GM21825 (cell line): ENCODE data around the gene HCN1.
"Not testable (repeated sequence)": the region's sequence is repeated elsewhere in the genome, so short reads cannot be mapped to it uniquely, and the experiment has no call there.

ENCODE experiments used
- ATAC-seq: cut with Tn5 transposase; IDR thresholded peaks from one replicate; pipeline ENCODE4 v1.9.1; 2021; ENCODE audit warnings: mild to moderate bottlenecking, moderate library complexity; ENCODE audit not compliant: unreplicated experiment

The HCN1 gene

DNA sequence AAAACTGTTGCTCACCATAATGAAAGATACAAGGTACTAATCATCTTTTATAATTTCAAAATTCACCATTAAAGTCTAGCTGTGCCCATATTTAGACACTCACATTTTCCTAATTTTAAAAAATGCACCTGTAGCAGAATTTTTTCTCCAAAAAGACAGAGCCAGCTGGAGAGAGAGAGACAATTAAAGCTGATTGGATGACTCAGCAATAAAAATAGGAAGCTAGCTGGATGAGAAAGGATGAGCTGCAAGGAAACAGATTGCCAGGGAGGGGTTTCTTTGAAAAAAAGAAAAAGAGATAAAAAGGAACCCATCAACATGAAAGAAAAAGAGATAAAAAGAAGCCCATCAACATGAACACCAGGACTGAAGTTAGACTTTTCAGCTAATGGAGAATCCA is 73.8 kb downstream of the HCN1 start:
- no peak for ATAC-seq

DNA sequence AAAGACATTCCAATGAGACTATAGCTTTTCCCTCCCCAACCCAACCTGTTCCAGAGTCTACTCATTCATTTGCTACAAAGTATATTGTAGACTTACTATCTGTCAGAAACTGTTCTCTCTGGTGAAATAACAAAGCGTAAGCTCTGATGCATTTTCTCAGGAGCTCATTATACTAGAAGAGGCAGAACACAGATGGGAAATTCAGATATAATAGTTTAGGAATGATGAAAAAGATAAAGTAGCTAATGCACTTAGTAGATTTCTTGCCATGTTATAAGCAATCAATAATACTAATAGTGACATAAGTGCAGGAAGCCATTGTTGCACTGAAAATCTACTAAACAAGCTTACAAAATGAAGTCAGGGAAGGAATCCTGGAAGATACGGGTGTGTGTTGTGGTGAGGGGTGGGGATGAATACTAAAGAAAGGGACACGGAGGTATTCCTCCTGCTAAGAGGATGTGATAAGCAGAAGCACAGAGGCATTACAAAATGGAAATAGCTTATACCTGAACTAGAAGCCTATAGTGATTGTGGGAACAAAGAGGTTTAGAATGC is 78.2 kb downstream of the HCN1 start:
- ATAC-seq = no peak

- no peak for ATAC-seq
These were observed 86.5 kb downstream of the HCN1 start for GRCh38 chr5:45609661-45610060.

DNA sequence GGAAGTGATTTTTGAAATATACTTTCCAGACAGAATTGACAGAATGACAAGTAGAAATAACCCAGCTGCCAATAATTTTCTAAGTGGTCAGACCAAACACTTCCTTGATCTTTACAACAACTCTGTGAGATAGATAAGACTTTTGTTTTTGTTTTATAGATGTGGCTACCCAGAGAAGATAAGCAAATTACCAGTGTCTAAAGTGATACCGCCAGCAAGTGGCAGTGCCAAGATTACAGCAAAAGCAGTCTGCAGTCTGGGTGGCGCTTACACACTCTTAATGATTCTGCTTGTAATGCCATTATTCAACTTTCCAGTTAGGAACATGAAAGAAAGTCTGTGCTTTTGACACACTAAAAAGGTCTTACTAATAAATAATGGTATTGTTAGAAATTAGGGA is 92.1 kb downstream of the HCN1 start:
- ATAC-seq = no peak

GRCh38 chr5:45601424-45601823 is 94.8 kb downstream of the HCN1 start:
- ATAC-seq = no peak

GRCh38 chr5:45596320-45596719 is 99.9 kb downstream of the HCN1 start:
- ATAC-seq = no peak

DNA sequence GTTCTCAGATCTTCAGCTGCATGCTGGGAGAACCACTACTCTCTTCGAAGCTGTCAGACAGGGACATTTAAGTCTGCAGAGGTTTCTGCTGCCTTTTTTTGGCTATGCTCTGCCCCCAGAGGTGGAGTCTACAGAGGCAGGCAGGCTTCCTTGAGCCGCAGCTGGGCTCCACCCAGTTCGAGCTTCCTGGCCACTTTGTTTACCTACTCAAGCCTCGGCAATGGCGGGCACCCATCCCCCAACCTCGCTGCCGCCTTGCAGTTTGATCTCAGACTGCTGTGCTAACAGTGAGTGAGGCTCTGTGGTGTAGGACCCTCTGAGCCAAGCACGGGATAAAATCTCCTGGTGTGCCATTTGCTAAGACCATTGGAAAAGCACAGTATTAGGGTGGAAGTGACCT is 110.2 kb downstream of the HCN1 start:
- ATAC-seq = not testable (repeated sequence)

DNA sequence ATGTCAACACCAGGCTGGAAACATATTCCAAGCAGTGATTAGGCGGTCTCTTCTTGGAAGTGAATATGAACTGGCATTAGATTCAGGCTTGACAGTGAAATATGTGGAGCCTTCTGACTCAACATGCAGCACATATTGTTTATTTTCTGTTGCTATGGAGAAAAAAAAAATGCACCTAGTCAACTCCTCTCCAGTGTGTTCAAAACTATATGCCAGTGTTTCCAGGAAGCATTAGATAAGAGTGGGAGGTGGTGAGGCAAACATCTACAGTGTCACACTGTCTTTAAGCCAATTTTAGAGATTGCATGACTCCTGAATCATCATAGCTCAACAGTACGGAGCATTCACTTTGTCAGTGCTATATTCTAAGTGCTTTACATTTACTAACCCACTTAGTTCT is 117.9 kb downstream of the HCN1 start:
- no peak for ATAC-seq

DNA sequence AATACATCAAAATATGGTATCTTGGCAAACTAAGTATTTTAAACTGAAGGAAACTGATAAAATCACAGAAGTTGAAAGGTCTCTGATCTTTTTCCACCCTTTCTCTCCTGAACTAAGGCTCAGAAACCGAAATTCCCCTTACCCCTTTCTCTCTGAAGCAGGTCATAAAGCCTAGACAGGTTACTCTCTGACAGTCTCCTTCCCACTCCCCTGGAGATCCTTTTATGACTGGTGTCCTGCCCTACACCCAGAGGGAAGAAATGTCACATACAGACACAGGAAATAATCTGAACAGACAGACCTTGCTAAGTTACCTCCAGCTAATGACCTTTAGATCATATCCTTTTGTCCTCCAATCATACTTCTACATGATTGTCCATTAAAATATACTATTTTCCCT is 127.4 kb downstream of the HCN1 start:
- ATAC-seq = no peak

- ATAC-seq = no peak
These were observed 153.8 kb downstream of the HCN1 start for GRCh38 chr5:45542421-45542820.

GRCh38 chr5:45533663-45534062 is 162.5 kb downstream of the HCN1 start:
- ATAC-seq = no peak

GRCh38 chr5:45532826-45533624 is 163.2 kb downstream of the HCN1 start:
- ATAC-seq = no peak

DNA sequence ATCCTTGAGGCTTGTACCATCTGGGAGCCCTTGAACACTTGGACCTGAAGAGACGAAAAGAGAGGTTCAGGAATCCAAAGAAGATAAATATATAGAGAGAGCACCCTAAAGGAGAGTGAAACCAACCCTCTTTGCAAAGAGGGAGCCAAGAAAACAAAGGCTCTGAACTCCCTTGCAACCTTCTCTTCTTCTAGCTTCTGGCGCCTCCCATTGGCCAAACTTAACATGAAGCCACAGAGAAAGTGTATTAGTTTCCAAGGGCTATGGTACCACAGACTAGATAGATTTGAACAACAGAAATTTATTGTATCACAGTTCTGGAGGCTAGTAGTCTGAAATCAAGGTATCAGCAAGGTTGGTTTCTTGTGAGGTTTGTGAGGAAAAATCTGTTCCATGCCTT is 175.1 kb downstream of the HCN1 start:
- no peak for ATAC-seq

DNA sequence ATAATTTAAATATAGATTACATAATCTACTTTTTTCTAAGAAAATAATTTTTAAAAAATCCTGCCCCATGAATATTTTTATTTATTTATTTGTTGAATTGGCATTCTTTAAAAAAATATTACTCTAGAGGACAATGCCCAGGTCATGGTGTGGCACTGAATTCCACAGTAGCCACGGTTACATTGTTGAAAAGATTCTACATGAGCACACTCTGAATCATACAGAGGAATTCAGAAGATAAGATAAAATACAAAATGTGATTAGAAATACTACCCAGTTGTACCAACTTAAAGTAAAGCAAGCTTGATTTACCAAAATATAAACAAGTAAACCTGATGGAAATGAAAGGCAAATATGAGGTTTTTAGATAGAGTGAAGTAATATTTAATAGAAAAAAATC is 183.7 kb downstream of the HCN1 start:
- no peak for ATAC-seq

GRCh38 chr5:45509371-45509770 is 186.8 kb downstream of the HCN1 start:
- no peak for ATAC-seq

DNA sequence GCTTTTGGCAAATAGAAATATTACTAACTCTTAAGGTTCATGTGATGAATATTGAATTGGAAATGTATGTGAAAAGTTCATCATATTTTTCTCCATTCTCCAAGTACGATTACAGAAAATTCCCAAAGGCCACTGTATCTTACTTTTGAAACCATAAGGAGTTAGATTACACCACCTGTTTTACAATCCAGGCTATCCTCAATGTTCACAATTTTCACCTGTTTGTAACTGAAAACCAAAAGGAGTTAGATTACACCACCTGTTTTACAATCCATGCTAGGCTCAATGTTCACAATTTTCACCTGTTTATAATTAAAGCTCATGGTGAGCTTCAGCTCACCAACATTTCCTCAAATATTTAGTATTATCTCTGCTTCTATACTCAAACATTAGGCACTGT is 188.0 kb downstream of the HCN1 start:
- ATAC-seq = no peak

- no peak for ATAC-seq
These were observed 189.0 kb downstream of the HCN1 start for GRCh38 chr5:45507178-45507577.

DNA sequence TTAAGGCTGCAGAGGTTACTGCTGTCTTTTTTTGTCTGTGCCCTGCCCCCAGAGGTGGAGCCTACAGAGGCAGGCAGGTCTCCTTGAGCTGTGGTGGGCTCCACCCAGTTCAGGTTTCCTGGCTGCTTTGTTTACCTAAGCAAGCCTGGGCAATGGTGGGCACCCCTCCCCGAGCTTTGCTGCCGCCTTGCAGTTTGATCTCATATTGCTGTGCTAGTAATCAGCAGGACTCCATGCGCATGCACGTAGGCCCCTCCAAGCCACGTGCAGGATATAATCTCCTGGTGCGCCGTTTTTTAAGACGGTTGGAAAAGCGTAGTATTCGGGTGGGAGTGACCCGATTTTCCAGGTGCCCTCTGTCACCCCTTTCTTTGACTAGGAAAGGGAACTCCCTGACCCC is 197.2 kb downstream of the HCN1 start:
- ATAC-seq = not testable (repeated sequence)

DNA sequence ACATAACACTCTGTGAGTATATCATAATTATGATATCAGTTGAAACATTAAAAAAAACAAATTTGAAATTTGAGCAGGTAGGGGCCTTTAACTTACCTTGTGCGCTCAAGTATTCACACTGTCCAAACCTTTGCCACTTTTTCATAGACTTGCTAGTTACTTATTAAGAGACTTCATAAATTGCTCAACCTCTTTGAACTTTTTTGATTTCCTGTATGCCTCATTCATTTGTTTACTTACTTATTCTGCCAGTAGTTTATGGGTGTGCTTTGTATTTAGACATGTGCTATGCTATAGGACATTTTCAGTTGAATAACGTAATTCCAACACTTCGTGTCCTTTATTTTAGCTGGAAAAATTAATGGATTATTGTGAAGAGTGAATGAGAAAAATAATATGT is 204.8 kb downstream of the HCN1 start:
- ATAC-seq = no peak

DNA sequence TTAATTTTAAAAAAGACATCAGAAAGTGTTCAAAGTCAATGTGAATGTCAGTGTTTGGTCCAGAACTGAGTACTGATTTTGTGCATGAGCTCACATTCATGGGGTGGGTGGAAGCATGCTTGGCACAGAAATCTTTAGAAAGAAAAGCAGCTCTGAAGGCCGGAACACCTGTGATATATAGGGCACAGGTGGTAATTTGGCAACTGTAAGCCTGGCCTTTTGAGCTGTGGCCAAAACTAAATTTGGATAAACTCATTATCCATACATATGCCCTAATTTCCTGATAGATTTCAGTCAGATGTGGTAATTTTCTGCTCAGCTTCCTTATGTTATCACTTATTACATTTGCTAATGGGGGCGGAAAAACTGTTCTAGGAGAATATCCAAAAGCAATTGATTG is 211.4 kb downstream of the HCN1 start:
- no peak for ATAC-seq

GRCh38 chr5:45454114-45454513 is 242.1 kb downstream of the HCN1 start:
- no peak for ATAC-seq

- ATAC-seq = not testable (repeated sequence)
These were observed 251.3 kb downstream of the HCN1 start for GRCh38 chr5:45444856-45445255.

DNA sequence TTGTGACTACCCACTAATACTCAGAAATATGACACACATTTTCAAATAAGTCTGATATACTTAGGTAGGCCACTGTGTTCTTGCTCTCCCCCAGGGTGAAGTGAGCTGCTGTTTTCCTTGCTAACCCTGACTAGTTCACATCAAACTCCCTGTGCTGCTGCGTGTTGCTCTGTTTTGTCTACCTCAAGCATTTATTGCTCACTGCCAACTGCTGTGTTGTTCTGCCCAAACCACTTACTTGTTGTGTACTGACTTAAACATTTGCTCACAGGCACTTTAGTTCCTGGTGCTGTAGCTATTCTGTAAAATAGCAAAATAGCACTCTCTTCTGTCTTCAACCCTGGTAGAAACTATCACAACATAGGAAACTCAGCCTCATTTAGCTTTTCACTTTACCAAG is 255.7 kb downstream of the HCN1 start:
- no peak for ATAC-seq
